Upper lobe of right lung (tissue), 1 donor: ENCODE data around the gene SNAI1. TPM values are rescaled to one million over a fixed set of nuclear protein-coding genes. Genes with fewer than 3 reads are reported as not detected.
"Not testable (repeated sequence)": the region's sequence is repeated elsewhere in the genome, so short reads cannot be mapped to it uniquely, and the experiment has no call there.

Source experiments
- ATAC-seq: fragments of 200-7000 bp; cut with Tn5 transposase; one replicate; pipeline ENCODE4 v1.9.1; 2020; ENCODE audit warnings: mild to moderate bottlenecking, moderate library complexity
- DNase-seq: peaks from one replicate; pipeline ENCODE4 v3.0.0-alpha.2; 2020
- H3K27ac ChIP-seq: fragments of 200-600 bp; one replicate; pipeline ENCODE4 v1.8.0; 2022
- H3K27me3 ChIP-seq: fragments of 200-600 bp; one replicate; pipeline ENCODE4 v1.8.0; 2022; ENCODE audit warnings: mild to moderate bottlenecking
- H3K36me3 ChIP-seq: fragments of 200-600 bp; one replicate; pipeline ENCODE4 v1.8.0; 2022
- H3K4me1 ChIP-seq: fragments of 200-600 bp; one replicate; pipeline ENCODE4 v1.8.0; 2022
- H3K4me3 ChIP-seq: fragments of 200-600 bp; one replicate; pipeline ENCODE4 v1.8.0; 2022; ENCODE audit warnings: mild to moderate bottlenecking
- H3K9me3 ChIP-seq: fragments of 200-600 bp; one replicate; pipeline ENCODE4 v1.8.0; 2022
- CTCF ChIP-seq: fragments of 200-600 bp; IDR thresholded peaks from one replicate; pipeline ENCODE4 v1.8.0; 2022; ENCODE audit warnings: antibody characterized with exemption
- intact Hi-C: fragments of 100-400 bp; cut with DNase I; formaldehyde crosslinking; loops from one replicate; pipeline ENCODE4 v1.11.0; 2022
- total RNA-seq: library from RNA; stranded (reverse); fragmentation: NEBNext Ultra II Directional; extraction: Animal tissue kit (Norgen Biotek cat#: 25700); gene quantifications from one replicate; pipeline ENCODE4 v1.2.1, GENCODE V29; 2021
- donor health status: DM: no; HTN: yes; CAD: no; lungs with severe emphysema.

Gene SNAI1
- total RNA-seq, 1 donor from 2014 or later = 10.6 TPM

- Histone ChIP-seq H3K4me1 (peaks cover 4% of the 10 kb centered on the region), H3K36me3 (peaks cover 94% of the 10 kb centered on the region), H3K9me3 (no peaks in the 10 kb centered on the region), H3K27ac (no peak overlapping the region), H3K27me3 (no peaks in the 10 kb centered on the region), H3K4me3 (no peak overlapping the region)
- intact Hi-C loops = no loop called here
- ATAC-seq = no peak
- no peak for DNase-seq
- no peak for TF ChIP-seq CTCF
These were observed 36.9 kb upstream of the SNAI1 start for GRCh38 chr20:49945701-49946477.

- peaks cover 94% of the 10 kb centered on the region for H3K36me3 ChIP-seq
- no peaks in the 10 kb centered on the region for H3K27me3 ChIP-seq
- TF ChIP-seq CTCF = no peak
- H3K4me1 ChIP-seq = no peaks in the 10 kb centered on the region
- H3K4me3 ChIP-seq = no peak overlapping the region
- DNase-seq (no peak), ATAC-seq (no peak)
- no peaks in the 10 kb centered on the region for H3K9me3 ChIP-seq
- no peak overlapping the region for H3K27ac ChIP-seq
- intact Hi-C loops = no loop called here
These were observed 34.6 kb upstream of the SNAI1 start for GRCh38 chr20:49948178-49948577.

- no peaks in the 10 kb centered on the region for H3K9me3 ChIP-seq
- DNase-seq (no peak), ATAC-seq (no peak)
- intact Hi-C loops = no loop called here
- TF ChIP-seq CTCF = no peak
- peaks cover 98% of the 10 kb centered on the region for H3K36me3 ChIP-seq
- no peak overlapping the region for H3K4me3 ChIP-seq
- no peaks in the 10 kb centered on the region for H3K4me1 ChIP-seq
- H3K27me3 ChIP-seq = no peaks in the 10 kb centered on the region
- no peak overlapping the region for H3K27ac ChIP-seq
These were observed 33.8 kb upstream of the SNAI1 start for GRCh38 chr20:49948809-49949507.

GRCh38 chr20:49951151-49951550 is 31.6 kb upstream of the SNAI1 start:
- Histone ChIP-seq H3K36me3 (peaks cover 98% of the 10 kb centered on the region), H3K4me3 (no peak overlapping the region), H3K4me1 (no peaks in the 10 kb centered on the region), H3K9me3 (no peaks in the 10 kb centered on the region), H3K27ac (no peak overlapping the region), H3K27me3 (no peaks in the 10 kb centered on the region)
- DNase-seq = no peak
- intact Hi-C loops = no loop called here
- no peak for ATAC-seq
- TF ChIP-seq CTCF = no peak

GRCh38 chr20:49955167-49955566 is 27.6 kb upstream of the SNAI1 start:
- no peak for DNase-seq
- TF ChIP-seq CTCF = no peak
- H3K36me3 ChIP-seq = peaks cover 76% of the 10 kb centered on the region
- no peaks in the 10 kb centered on the region for H3K9me3 ChIP-seq
- H3K4me1 ChIP-seq = no peaks in the 10 kb centered on the region
- H3K27me3 ChIP-seq = no peaks in the 10 kb centered on the region
- H3K27ac ChIP-seq = no peak overlapping the region
- ATAC-seq = no peak
- intact Hi-C loops = no loop called here
- no peak overlapping the region for H3K4me3 ChIP-seq

- H3K36me3 ChIP-seq = peaks cover 69% of the 10 kb centered on the region
These were observed 26.9 kb upstream of the SNAI1 start for GRCh38 chr20:49955830-49956396.

More at GRCh38 chr20:49955830-49956396, 26.9 kb upstream of the SNAI1 start:
- H3K27me3 ChIP-seq, intact Hi-C loops, H3K4me3 ChIP-seq, DNase-seq, ATAC-seq, H3K9me3 ChIP-seq, H3K4me1 ChIP-seq, H3K27ac ChIP-seq: not testable (repeated sequence)
